ENCODE measurements around the gene PHACTR2. TPM values are rescaled to one million over a fixed set of nuclear protein-coding genes. Genes with fewer than 3 reads are reported as not detected.
"Not testable (repeated sequence)": the region's sequence is repeated elsewhere in the genome, so short reads cannot be mapped to it uniquely, and the experiment has no call there.

Gene PHACTR2
- total RNA-seq (2014; rRNA removed; shearing (Covaris generic)), result 10.2 and 11.8 TPM in 2 replicates

DNA sequence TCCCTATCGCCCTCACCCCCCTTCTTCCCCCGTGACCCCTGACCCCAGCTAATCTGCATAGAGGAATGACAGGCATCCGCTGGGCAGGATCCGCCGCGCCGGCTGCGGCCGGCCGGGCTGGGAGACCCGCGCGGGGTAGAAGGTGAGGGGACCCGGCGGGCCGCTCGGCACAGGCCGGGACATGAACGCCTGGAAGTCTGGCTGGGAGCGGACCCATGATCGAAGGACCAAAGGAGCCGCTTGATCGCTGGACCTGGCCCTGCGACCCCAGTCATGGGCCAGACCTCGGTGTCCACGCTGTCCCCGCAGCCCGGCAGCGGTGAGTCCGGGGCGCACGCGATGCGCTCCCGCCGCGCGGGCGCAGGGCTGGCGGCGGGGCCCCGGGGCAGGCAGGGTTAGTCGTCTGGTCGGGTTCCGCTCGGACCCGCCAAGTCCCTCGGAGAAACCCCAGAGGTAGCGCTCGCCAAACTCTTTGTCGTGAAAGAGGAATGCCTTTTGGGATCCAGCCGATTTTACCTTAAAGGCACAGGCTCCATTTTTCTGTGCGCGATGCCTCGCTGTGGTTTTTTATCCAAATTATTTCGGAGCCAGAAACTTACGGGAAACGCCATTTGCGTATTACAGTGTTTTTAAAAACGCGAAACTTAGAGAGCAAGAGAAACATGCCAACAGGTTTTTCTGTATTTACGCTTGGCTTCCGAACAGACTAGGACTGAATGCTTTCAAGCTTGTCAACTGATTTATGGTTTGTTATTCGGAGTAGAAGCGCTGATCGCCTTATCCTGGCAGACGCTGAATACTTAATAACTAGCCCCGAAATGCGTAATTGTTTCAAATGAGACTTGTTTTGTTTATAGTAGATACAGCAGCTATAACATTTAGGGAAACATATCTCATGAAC is at the start of gene PHACTR2:
Gene PHACTR2, plus strand, starts transcription at position 75 of the 901 bp plus-strand sequence. Its CDS starts 199 bp downstream, at position 274.
- peak; percentile 59 for DNase-seq (ENCODE audit: low spot score)

- no peak for DNase-seq (ENCODE audit: low spot score)
Observed at GRCh38 chr6:143629104-143630080, 48.4 kb upstream of the PHACTR2 start.

- not testable (repeated sequence) for DNase-seq (ENCODE audit: low spot score)
Observed at GRCh38 chr6:143631196-143631595, 46.6 kb upstream of the PHACTR2 start.

- no peak for DNase-seq (ENCODE audit: low spot score)
Observed at GRCh38 chr6:143632894-143633293, 44.9 kb upstream of the PHACTR2 start.

DNA sequence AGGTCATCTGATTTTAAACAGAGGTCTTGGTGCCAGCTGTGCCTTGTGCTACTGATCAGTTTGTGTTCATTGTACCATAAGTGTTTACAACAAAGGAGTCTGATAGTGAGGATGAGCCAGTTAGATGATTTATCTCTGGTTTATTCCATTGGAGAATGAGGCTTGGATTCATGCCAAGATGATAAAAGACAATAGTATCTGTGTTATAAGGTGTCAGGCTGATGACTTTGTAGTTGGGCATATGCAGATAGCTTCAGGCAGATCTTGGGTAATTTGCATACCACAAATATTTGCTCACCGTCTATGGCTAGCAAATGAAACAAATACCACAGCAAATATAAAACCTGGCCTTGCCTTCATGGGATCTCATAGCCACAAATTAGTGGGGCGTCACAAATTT is 43.3 kb upstream of the PHACTR2 start:
- no peak for DNase-seq (ENCODE audit: low spot score)

- DNase-seq (ENCODE audit: low spot score), result no peak
Observed at GRCh38 chr6:143637691-143638090, 40.1 kb upstream of the PHACTR2 start.

GRCh38 chr6:143642403-143642802 is 35.4 kb upstream of the PHACTR2 start:
- no peak for DNase-seq (ENCODE audit: low spot score)

GRCh38 chr6:143647191-143647590 is 30.6 kb upstream of the PHACTR2 start:
- no peak for DNase-seq (ENCODE audit: low spot score)

- DNase-seq (ENCODE audit: low spot score), result no peak
Observed at GRCh38 chr6:143647732-143648131, 30.0 kb upstream of the PHACTR2 start.

DNA sequence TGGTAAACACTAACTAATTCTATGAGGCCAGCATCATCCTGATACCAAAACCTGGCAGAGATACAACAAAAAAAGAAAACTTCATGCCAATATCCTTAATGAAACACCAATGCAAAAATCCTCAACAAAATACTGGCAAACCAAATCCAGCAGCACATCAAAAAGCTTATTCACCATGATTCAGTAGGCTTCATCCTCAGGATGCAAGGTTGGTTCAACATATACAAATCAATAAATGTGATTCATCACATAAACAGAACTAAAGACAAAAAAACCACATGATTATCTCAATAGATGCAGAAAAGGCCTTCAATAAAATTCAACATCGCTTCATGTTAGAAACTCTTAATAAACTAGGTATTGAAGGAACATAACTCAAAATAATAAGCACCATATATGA is 28.4 kb upstream of the PHACTR2 start:
- not testable (repeated sequence) for DNase-seq (ENCODE audit: low spot score)

GRCh38 chr6:143651328-143651727 is 26.4 kb upstream of the PHACTR2 start:
- not testable (repeated sequence) for DNase-seq (ENCODE audit: low spot score)

- DNase-seq (ENCODE audit: low spot score), result no peak
Observed at GRCh38 chr6:143652841-143653331, 24.9 kb upstream of the PHACTR2 start.

DNA sequence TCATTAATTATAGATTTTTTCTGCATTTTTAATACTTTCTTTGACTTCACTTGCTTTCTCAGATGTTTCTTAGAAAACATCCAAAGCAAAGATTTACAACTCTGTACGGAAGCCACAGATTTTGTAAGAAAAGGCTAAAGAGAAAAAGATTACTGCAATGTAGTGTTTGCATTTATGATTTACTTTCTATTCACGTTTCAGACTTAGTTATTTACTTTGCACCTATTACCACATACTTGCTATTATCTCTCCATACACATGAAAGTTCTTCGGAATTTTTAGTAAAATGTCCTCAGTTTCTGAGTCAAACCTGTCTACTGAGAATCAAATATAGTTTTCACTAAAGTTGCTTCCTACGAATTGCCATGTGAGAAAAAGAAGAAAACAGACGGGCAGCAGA is 22.2 kb upstream of the PHACTR2 start:
- DNase-seq (ENCODE audit: low spot score), result no peak

- DNase-seq (ENCODE audit: low spot score), result no peak
Observed at GRCh38 chr6:143656026-143656425, 21.7 kb upstream of the PHACTR2 start.

DNA sequence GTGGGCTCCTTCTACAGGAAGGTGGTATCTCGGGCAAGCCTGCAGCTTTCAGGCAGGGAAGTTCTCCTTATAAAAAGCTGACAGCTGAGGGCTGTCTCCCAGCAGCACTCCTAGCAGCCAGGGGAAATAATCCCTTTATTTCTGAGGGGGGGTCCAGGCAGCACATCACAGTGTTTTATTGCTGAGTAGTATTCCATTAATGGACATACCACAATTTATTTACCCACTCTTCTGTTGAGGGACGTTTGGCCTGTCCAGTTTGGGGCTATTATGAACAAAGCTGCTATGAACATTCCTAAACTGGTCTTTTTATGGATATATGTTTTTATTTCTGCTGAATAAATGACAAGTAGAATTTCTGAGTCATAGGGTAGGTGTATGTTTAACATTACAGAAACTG is 20.0 kb upstream of the PHACTR2 start:
- no peak for DNase-seq (ENCODE audit: low spot score)

- DNase-seq (ENCODE audit: low spot score), result not testable (repeated sequence)
Observed at GRCh38 chr6:143660170-143660569, 17.6 kb upstream of the PHACTR2 start.

DNA sequence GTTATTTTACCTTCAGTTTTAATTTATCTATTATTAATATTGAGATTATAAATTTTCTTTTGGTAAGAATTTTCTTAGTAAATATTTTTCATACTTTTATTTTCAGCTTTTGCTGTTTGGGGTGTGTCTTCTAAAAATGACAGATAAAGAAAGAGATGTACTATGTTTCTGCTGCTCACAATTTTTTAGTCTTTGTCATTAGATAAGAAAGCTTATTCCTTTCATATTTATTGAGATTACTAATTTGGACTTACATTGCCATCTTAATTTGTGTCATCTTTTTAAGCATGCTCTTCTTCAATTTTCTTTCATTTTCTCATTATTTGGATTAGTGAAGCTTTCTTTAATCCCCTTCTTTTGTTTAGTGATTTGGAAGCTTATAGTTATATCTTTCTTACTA is 13.6 kb upstream of the PHACTR2 start:
- no peak for DNase-seq (ENCODE audit: low spot score)

DNA sequence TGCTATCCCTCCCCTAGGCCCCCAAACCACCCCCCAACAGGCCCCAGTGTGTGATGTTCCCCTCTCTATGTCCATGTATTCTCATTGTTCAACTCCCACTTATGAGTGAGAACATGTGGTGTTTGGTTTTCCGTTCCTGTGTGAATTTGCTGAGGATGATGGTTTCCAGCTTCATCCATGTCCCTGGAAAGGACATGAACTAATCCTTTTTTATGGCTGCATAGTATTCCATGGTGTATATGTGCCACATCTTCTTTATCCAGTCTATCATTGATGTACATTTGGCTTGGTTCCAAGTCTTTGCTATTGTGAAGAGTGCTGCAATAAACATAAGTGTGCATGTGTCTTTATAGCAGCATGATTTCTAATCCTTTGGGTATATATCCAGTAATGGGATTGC is 11.8 kb upstream of the PHACTR2 start:
- not testable (repeated sequence) for DNase-seq (ENCODE audit: low spot score)

GRCh38 chr6:143669483-143669882 is 8.3 kb upstream of the PHACTR2 start:
- not testable (repeated sequence) for DNase-seq (ENCODE audit: low spot score)

DNA sequence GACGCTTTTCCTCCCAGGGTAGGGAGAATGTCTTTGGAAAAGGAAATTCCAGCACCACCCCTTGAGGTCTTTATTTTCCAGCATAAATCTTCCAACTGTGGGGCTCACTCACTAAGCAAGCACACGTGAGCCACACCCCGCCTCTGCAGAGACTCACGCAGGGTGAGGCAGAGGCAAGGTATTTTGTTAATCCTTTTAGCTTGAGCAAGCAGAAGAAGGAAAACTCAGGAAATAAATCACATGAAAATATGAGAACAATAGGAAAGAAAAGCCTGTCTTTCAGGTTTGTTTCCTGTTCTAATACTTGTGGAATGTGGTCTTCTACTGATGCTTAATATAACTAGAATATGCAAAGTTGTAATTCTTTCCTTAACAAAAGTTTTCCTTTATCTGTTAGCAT is 4.1 kb upstream of the PHACTR2 start:
- DNase-seq (ENCODE audit: low spot score), result peak; percentile 73

GRCh38 chr6:143674483-143675381 is 3.0 kb upstream of the PHACTR2 start:
- no peak for DNase-seq (ENCODE audit: low spot score)

Measured in HT-29 (cell line).